Choroid plexus epithelial cell (primary cell): ENCODE data around the gene PCGF3.
"Not testable (repeated sequence)": the region's sequence is repeated elsewhere in the genome, so short reads cannot be mapped to it uniquely, and the experiment has no call there.

ENCODE experiments used
- DNase-seq: peaks from one replicate; pipeline ENCODE4 v3.0.0-alpha.2; 2010; ENCODE audit warnings: low read depth
- H3K4me3 ChIP-seq: 2 replicates; pipeline ENCODE4 v1.5.1; 2011; ENCODE audit warnings: low read depth, mild to moderate bottlenecking, control low read depth, low read length, moderate library complexity
- TF ChIP-seq, protein P1 (sequence below): conservative IDR thresholded peaks from 2 replicates; pipeline ENCODE4 v1.5.1; 2011; ENCODE audit warnings: low read depth, mild to moderate bottlenecking, control low read depth, inconsistent platforms, low read length, moderate library complexity

The PCGF3 gene

DNA sequence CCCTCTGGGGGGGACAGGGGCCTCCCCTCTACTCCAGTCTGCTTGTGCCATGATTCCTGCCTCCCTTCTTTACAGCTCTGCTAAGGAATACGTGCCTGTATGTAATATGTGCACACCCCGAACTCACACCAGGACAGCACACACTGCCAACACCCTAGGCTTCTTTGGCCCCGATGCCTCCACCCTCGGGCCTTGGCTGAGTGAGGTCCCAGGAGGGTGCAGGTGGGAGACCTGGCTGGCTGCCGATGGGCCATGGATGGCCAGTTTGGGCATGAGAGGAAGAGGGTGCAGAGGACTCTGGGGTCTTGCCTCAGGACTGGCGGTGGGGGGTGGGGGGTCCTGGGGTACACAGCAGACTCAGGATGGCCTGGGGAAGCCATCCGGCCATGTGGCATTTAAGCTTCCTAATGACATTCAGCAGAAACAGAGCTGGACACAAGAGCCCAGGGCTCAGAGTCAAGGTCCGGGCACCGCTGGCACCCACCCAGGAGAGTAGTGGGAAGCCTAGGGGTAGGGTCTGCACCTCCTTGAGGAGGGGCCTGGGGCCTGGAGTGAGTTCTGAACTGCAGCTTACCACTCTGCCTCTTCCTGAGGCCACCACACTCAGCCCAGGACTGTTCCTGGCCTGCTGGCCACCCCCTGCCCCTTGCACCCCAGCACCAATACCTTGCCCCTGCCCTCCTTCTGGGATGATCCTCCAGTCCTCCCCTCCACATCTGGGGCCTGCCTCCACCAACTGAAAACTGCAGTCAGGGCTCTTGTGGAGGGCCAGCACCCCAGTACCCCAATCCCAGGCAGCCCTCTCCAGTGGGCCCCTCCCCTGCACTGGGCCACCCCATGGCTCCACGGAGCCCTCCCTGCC is 2.1 kb upstream of the PCGF3 start:
- no peak for DNase-seq
- H3K4me3 ChIP-seq, result no peak overlapping the region
- TF ChIP-seq, protein P1, sequence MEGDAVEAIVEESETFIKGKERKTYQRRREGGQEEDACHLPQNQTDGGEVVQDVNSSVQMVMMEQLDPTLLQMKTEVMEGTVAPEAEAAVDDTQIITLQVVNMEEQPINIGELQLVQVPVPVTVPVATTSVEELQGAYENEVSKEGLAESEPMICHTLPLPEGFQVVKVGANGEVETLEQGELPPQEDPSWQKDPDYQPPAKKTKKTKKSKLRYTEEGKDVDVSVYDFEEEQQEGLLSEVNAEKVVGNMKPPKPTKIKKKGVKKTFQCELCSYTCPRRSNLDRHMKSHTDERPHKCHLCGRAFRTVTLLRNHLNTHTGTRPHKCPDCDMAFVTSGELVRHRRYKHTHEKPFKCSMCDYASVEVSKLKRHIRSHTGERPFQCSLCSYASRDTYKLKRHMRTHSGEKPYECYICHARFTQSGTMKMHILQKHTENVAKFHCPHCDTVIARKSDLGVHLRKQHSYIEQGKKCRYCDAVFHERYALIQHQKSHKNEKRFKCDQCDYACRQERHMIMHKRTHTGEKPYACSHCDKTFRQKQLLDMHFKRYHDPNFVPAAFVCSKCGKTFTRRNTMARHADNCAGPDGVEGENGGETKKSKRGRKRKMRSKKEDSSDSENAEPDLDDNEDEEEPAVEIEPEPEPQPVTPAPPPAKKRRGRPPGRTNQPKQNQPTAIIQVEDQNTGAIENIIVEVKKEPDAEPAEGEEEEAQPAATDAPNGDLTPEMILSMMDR, result no peak

- DNase-seq, result no peak
- TF ChIP-seq, protein P1, result no peak
- no peak overlapping the region for H3K4me3 ChIP-seq
Observed at GRCh38 chr4:704198-704891, 1.3 kb upstream of the PCGF3 start.

- TF ChIP-seq, protein P1, result no peak
Observed at GRCh38 chr4:704971-705277, 708 bp upstream of the PCGF3 start.

GRCh38 chr4:706083-706633 is 526 bp downstream of the PCGF3 start:
- peak overlapping the region; percentile 69 for H3K4me3 ChIP-seq
- not testable (repeated sequence) for DNase-seq

More at GRCh38 chr4:704971-705277, 708 bp upstream of the PCGF3 start:
- H3K4me3 ChIP-seq, result peak overlapping the region; percentile 65
- no peak for DNase-seq

GRCh38 chr4:706834-707598 is 1.4 kb downstream of the PCGF3 start:
- TF ChIP-seq, protein P1, result no peak
- no peak for DNase-seq
- peak overlapping the region; percentile 69 for H3K4me3 ChIP-seq

DNA sequence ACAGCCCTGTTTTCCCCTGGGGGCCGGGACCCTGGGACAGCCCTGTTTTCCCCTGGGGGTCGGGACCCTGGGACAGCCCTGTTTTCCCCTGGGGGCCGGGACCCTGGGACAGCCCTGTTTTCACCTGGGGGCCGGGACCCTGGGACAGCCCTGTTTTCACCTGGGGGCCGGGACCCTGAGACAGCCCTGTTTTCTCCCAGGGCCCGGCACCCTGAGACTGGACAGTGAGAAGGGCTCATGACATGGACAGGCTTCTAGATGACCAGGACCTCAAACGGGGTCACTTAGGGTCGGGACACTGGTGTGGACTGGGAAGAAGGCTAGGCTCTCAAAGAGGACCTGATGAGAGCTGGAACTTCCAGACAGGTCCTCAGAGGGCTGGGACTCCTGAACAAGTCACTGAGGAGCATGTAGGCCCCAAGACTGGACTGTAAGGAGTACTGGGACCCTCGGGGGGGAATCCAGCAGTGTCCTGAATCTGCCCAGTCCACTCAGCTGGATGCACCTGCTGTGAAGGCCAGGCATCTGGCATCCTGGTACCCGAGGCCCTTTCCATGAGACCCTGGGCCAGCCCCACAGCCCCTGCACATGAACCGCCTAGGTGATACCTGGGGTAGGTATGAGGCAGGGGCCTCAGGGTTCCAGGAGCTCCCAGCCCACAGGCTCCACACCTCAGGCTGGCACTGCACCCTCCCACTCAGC is 2.4 kb downstream of the PCGF3 start:
- no peak for DNase-seq
- no peak overlapping the region for H3K4me3 ChIP-seq
- TF ChIP-seq, protein P1, result no peak
